GM12874 (cell line): ENCODE data around the gene TACC2.

Experiments
- CTCF ChIP-seq: IDR thresholded peaks from 2 replicates; pipeline ENCODE4 v1.5.1; 2011; ENCODE audit warnings: low read depth, mild to moderate bottlenecking, control low read depth, low read length, moderate library complexity; ENCODE audit not compliant: insufficient read depth

TACC2 gene

GRCh38 chr10:122207596-122207995, 218.6 kb downstream of the TACC2 start:
- TF ChIP-seq CTCF: no peak

- no peak for TF ChIP-seq CTCF
Observed at GRCh38 chr10:122208571-122209430, 219.8 kb downstream of the TACC2 start.

DNA sequence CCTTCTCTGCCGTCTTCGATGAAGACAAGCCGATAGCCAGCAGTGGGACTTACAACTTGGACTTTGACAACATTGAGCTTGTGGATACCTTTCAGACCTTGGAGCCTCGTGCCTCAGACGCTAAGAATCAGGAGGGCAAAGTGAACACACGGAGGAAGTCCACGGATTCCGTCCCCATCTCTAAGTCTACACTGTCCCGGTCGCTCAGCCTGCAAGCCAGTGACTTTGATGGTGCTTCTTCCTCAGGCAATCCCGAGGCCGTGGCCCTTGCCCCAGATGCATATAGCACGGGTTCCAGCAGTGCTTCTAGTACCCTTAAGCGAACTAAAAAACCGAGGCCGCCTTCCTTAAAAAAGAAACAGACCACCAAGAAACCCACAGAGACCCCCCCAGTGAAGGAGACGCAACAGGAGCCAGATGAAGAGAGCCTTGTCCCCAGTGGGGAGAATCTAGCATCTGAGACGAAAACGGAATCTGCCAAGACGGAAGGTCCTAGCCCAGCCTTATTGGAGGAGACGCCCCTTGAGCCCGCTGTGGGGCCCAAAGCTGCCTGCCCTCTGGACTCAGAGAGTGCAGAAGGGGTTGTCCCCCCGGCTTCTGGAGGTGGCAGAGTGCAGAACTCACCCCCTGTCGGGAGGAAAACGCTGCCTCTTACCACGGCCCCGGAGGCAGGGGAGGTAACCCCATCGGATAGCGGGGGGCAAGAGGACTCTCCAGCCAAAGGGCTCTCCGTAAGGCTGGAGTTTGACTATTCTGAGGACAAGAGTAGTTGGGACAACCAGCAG, 221.7 kb downstream of the TACC2 start:
- no peak for TF ChIP-seq CTCF

- no peak for TF ChIP-seq CTCF
Observed at GRCh38 chr10:122213364-122213763, 224.4 kb downstream of the TACC2 start.

GRCh38 chr10:122213766-122214165, 224.8 kb downstream of the TACC2 start:
- TF ChIP-seq CTCF: no peak

DNA sequence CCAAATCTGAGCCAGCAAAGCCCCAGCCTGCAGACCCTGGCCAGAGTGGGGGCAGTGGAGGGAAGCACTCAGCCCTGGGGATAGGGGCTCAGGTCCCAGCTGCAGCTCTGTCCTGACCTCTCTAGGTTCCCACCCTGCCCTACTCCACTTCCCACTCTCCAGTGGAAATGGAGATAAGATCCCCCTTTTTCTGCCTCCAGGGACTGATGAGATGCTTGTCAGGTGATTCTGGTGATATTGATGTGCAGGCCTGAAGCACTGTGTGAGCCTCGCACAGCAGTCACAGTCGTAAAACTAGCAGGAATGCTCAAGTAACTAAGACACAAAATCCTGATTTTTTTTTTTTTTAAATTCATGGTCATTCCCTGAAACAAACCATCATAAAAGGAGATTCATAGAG, 227.1 kb downstream of the TACC2 start:
- no peak for TF ChIP-seq CTCF

DNA sequence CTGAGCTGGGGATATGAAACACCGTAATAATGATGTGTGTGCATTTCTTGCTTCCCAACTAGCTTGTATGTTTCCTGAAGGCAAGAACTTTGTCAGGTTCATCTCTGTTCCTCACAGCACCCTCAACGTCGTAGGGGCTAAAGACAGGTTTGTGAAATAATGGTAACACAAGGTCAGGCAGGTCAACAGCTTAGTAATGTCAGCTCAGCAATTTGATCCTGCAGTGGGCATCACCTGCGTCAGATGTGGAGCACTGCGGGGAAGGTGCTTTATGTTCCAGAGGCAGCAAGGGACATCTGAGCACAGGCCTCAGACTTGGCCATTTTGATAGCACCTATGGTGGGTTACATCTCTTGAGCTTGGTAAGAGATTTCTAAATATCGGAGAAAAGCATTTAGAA, 230.4 kb downstream of the TACC2 start:
- TF ChIP-seq CTCF: no peak
